EL (cell line): ENCODE data around the gene GRK5.

ENCODE experiments used
- DNase-seq: peaks from one replicate; pipeline ENCODE4 v3.0.0-alpha.2; 2016

Gene GRK5

DNA sequence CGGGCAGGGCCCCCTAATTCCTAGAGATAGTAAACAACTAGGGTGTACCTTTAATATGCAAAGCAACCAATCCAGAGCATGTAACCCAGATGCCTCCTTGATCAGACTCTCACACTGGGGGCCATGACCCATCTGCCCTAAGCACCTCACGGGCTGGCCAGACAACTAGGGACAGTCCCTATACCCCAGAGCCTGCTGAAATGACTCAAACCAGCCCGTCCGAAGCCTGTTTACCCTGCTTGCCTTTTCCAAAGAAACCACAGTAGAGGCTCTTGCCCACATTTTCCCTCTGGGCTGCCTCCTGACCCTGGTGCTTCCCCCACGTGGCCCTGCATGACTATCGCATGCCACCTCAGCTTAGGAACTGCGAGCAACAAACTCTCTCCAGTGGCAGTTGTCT lies 288.9 kb downstream of the GRK5 start:
- DNase-seq: no peak

DNA sequence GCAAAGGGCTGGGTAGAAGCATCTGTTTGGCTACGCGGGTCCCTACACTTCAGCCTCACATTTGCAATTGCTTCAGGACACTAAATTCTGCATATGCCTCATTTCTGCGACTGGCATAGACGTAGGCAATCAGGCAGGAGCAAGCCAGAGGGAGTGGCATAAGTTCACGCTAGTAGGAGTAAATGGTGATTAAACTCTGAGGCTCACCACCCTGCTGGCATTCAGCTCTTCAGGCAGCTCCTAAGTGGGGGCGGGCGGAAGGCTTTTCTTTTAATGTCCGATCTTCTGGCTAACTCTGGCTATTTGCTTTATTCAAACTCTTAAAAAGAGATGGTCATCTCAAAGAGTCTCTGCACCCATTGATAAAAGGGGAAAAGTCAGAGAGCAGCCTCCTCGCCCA lies 289.9 kb downstream of the GRK5 start:
- no peak for DNase-seq

DNA sequence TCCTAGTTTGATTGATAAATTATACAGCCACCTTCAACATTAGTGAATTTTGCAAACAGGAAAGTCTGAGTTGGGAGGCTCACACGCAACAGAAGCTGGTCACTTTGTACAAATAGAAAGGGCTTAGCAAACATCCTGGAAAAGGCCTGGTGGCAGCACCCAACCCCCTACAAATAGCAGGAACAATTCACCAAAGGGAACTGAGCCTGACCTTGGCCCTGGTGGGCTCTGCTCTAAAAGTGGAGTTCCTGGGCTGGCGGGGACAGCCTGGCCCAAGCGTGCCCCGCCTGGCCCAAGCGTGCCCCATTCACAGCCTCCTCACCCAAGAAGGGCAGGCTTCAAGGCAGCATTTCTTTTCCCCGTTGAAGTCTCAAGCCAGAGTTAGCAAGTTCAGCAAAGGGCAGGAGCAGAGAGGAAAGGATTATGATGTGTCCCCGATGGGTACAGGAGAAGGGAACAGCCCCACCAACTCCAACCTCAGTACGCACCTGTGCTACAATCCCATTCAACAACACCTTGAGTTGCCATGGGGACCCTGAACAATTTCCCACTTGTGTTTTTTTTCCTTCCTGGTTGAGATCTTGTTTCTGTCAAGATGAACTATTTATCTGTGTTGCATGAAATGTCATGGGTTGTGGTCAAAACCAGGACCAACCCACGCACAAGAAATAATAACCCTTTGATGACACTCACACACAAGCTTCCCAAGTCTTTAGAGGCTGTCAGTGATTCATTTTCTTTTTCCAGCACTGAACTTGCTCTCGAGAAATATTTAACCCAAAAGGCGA lies 291.7 kb downstream of the GRK5 start:
- DNase-seq: no peak

DNA sequence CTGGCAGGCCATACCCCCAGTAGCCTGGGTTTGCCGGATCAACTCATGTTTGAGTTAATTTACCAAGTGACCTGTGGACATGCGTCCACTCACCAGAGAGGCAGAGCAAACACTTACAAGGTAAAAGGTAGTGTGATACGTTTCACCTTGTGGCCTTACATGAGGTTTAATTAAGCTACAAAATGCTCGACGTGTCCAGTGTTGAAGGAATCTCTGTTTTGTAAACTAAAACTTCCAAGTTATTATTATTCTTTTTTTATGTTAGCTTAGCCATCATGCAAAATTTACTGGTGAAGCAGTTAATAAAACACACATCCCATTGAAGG lies 292.3 kb downstream of the GRK5 start:
- DNase-seq: no peak

DNA sequence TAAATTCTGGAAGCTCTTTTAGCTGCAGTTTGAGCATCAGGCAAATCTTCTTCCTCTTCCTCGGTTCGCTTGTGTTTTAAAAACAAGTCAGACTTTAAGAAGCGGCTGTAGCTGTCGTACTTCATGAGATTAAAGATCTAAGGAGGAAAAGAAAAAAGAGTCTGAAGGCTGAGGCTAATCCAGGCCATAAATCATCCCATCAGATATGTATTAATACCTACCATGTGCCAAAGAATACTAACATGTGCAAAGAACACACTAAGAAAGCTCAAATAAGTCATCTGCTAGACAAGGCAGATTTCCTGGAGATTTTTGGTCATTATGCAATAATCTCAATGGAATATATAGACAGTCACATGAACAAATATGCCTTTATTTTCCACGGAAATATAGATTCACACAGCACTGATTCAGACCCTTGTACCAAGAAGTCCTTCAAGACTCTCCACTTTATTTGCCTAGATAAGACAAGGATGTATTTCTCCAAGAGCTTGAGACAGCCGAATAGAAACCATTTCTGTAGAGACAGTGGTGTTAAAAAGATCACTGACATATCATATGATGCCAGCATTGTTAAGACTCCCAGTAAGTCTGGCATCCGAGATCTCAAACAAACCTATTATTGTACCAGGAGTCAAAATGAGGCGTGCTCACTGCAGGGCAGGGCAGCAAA lies 292.9 kb downstream of the GRK5 start:
- DNase-seq: no peak

DNA sequence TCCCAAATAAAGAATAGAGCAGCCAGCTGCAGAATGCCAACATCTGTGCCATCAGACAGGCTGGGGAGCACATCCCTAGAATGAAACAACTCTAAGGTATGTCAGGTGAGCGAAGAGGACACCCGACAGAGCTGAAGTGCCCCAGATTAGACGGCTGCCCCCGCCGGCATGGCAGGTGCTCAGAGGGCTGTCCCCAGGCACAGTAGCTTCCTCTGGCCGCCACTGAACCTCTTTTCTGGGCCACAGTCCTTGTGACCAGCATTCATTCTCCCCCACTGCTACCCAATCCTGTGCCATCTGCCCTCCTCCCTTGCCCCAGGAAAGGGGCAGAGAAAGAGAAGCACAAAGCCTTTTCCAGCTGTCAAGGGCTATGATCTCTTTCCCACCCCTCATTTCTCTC lies 293.4 kb downstream of the GRK5 start:
- DNase-seq: no peak

DNA sequence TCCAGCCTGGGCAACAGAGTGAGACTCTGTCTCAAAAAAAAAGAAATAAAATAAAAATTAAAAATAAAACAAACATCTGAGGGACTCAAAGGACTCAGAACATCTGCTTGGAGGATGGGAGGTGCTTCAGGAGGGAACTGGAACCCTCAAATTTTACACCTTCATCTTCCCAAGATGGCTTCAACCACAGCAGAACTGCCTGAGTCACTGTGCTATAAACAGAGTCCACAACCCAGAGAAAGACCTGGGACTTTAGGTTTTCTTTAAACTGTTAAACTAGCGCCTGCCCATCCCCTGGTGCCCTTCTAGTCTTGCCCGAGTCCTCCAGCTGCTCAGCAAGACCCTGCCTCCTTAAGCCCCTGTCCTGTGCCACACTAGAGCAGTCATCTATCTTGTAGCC lies 294.3 kb downstream of the GRK5 start:
- DNase-seq: no peak

DNA sequence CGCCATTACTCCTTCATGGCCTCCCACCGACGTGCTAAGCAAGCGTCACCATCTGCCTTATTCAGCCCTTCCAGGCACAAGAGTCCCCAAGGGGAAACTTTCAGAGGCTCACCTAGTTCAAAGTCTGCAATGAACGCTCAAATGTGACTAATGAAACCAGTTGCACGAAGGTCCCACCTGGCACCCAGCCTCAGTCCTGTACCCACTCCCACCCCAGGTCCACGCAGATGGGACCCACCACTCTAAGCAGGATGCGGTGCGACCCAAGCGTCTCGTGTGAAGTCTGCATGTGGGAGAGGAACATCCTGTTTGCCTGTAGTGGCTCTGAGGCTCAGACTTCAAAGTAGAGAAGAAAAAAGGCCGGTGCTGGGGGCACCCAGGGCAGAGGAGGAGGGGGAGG lies 294.8 kb downstream of the GRK5 start:
- no peak for DNase-seq

DNA sequence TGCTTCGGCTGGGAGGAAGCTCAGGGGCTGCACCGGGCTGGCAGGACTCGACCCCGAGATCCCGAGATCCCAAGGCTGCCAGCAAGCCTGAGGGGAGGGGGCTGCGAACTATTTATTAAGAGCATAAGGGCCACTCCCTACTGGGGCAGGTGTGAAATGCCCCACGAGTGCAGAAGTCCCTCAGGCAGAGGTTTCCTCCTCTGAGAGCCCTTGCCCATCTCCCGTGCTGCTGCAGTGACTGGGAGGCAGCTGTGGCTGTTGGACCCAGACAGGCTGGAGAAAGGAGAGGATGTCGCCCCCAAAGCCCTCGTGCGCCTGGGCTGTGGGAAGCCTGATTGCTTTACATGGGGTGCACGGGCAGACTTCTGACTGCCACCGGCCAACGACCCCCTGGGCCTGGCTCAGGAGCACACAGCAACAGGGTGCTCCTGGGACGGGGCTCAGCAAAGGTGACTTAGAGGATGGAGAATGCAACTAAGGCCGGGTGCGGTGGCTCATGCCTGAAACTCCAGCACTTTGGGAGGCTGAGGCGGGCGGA lies 295.3 kb downstream of the GRK5 start:
- DNase-seq: no peak

DNA sequence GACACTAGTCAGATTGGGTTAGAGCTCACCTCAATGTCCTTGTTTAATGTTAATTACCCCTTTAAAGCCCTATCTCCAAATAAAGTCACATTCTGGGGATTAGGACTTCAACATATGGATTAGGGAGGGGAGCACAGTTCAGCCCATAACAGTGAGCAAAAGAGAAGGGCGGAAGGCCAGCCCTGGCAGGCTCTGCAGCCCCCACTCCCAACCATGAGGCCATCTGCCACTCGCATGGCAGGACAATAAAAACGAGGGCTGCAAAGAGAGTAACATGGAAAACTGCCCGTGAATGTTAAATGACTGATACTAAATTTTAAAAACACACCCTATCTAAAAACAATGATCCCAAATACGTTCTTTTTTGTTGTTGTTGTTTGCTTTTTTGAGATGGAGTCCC lies 296.4 kb downstream of the GRK5 start:
- DNase-seq: no peak

DNA sequence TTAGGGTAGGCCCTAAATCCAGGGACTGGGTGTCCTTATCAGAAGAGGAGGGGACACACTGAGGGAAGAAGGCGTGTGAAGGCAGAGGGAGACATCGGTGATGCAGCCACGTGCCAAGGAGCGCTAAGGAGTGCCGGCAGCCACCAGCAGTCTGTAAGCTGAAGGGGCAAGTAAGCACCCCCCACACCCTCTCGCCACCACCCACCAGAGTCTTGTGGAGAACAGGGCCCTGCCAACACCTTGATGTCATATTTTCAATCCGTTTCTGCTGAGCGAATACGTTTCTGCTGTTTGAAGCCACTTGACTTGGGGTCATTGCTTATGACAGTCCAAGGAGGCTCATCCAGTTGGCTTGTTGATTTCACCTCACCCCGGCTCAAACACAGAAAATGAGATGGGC lies 297.3 kb downstream of the GRK5 start:
- DNase-seq: no peak

DNA sequence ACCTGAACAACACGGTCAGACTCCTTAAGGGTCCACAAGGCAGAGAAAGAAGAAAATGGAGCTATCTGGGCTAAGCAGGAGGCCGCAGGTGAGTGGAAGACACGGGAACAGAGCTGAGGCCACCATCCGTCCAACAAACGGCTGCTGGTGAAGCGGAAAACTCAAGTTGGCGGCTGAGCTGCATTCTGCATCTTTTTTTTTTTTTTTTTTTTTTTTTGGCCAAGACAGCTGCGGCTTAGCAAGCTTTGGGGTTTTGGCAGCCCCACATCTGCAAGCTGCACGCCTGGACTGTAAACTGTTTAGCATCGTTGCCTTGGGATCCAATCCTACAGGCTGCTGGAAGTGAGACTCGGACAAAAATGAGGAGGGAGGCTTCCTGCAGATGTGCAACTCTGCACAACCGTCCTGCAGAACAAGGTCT lies 297.8 kb downstream of the GRK5 start:
- no peak for DNase-seq
